HG02840 (cell line): ENCODE measurements around the gene DIP2A.
"Not testable (repeated sequence)": the region's sequence is repeated elsewhere in the genome, so short reads cannot be mapped to it uniquely, and the experiment has no call there.

ENCODE experiments used
- ATAC-seq: cut with Tn5 transposase; IDR thresholded peaks from one replicate; pipeline ENCODE4 v1.9.1; 2021; ENCODE audit warnings: mild to moderate bottlenecking, moderate library complexity, moderate number of reproducible peaks; ENCODE audit not compliant: unreplicated experiment, low FRiP score

Gene DIP2A

GRCh38 chr21:46424039-46424591 is 34.6 kb upstream of the DIP2A start:
- no peak for ATAC-seq

GRCh38 chr21:46424621-46425020 is 34.1 kb upstream of the DIP2A start:
- ATAC-seq, result no peak

GRCh38 chr21:46425041-46425440 is 33.6 kb upstream of the DIP2A start:
- ATAC-seq, result no peak

- no peak for ATAC-seq
These were observed 33.1 kb upstream of the DIP2A start for GRCh38 chr21:46425571-46425970.

GRCh38 chr21:46426313-46427046 is 32.2 kb upstream of the DIP2A start:
- ATAC-seq, result no peak

GRCh38 chr21:46427516-46427915 is 31.2 kb upstream of the DIP2A start:
- no peak for ATAC-seq

GRCh38 chr21:46428286-46428685 is 30.4 kb upstream of the DIP2A start:
- no peak for ATAC-seq

GRCh38 chr21:46428987-46429710 is 29.5 kb upstream of the DIP2A start:
- ATAC-seq, result no peak

- no peak for ATAC-seq
These were observed 28.7 kb upstream of the DIP2A start for GRCh38 chr21:46429754-46430681.

GRCh38 chr21:46431448-46431847 is 27.2 kb upstream of the DIP2A start:
- no peak for ATAC-seq

- no peak for ATAC-seq
These were observed 26.7 kb upstream of the DIP2A start for GRCh38 chr21:46431884-46432488.

GRCh38 chr21:46433116-46433515 is 25.6 kb upstream of the DIP2A start:
- not testable (repeated sequence) for ATAC-seq

- ATAC-seq, result no peak
These were observed 24.3 kb upstream of the DIP2A start for GRCh38 chr21:46434322-46434958.

GRCh38 chr21:46435786-46436227 is 22.9 kb upstream of the DIP2A start:
- no peak for ATAC-seq

GRCh38 chr21:46436621-46437020 is 22.1 kb upstream of the DIP2A start:
- ATAC-seq, result no peak

GRCh38 chr21:46437096-46437498 is 21.6 kb upstream of the DIP2A start:
- ATAC-seq, result no peak

GRCh38 chr21:46437511-46437910 is 21.2 kb upstream of the DIP2A start:
- no peak for ATAC-seq

GRCh38 chr21:46438241-46438640 is 20.4 kb upstream of the DIP2A start:
- ATAC-seq, result no peak

- no peak for ATAC-seq
These were observed 18.8 kb upstream of the DIP2A start for GRCh38 chr21:46439906-46440305.

GRCh38 chr21:46441331-46441730 is 17.4 kb upstream of the DIP2A start:
- no peak for ATAC-seq
